T-cell (primary cell): Measurements from ENCODE around the gene DYSF. TPM values are rescaled to one million over a fixed set of nuclear protein-coding genes. Genes with fewer than 3 reads are reported as not detected.

Experiments
- ATAC-seq, 4 experiments: fragments of 200-7000 bp in 3 of 4; fragments of 150-1000 bp in 1 of 4; cut with Tn5 transposase; replicated peaks in 1 of 4; 1 replicate in 3 of 4; 2 replicates in 1 of 4; pipeline ENCODE4 v1.10.0; 2021; ENCODE audit warnings: moderate library complexity in 3 of 4, mild to moderate bottlenecking in 2 of 4, moderate number of reproducible peaks in 1 of 4
- CTCF ChIA-PET, 2 donors: fragments of 300-600 bp; sonication (Branson Sonifier 250); formaldehyde crosslinking; loops; one replicate each; lab custom pipeline; 2022; ENCODE audit warnings: antibody characterized with exemption in 2 of 2; lab: Charles Lee
- POLR2A ChIA-PET, 2 donors: fragments of 300-600 bp; sonication (Branson Sonifier 250); formaldehyde crosslinking; loops; one replicate each; lab custom pipeline; 2022; ENCODE audit warnings: antibody characterized with exemption in 2 of 2; lab: Charles Lee
- DNase-seq, 35 experiments: peaks; one replicate each; pipeline versions ENCODE4 v3.0.0 to v3.0.0-alpha.2; 2013 to 2023
- H3K27ac ChIP-seq: one replicate; pipeline ENCODE4 v1.5.1; 2013; ENCODE audit warnings: low read length
- H3K27me3 ChIP-seq, 2 experiments: replicated peaks in 1 of 2; 1 replicate in 1 of 2; 2 replicates in 1 of 2; pipeline versions ENCODE4 v1.6.1 to v1.7.0; 2013; ENCODE audit warnings: low read length in 1 of 2, mixed read lengths in 1 of 2; ENCODE audit not compliant: control insufficient read depth in 2 of 2, insufficient read depth in 2 of 2; ENCODE audit errors: extremely low read depth in 1 of 2
- H3K36me3 ChIP-seq, 2 donors: 1 replicate in 1 of 2; 2 replicates in 1 of 2; pipeline versions ENCODE4 v1.6.1 to v1.7.0; 2013; ENCODE audit warnings: low read length in 1 of 2; ENCODE audit not compliant: control insufficient read depth in 2 of 2, insufficient read depth in 1 of 2; ENCODE audit errors: extremely low read depth in 1 of 2
- H3K4me1 ChIP-seq, 2 experiments: 1 replicate in 1 of 2; 2 replicates in 1 of 2; pipeline versions ENCODE4 v1.6.1 to v1.7.0; 2013; ENCODE audit warnings: low read length in 2 of 2, mixed read lengths in 1 of 2; ENCODE audit not compliant: insufficient read depth in 2 of 2, control insufficient read depth in 1 of 2; ENCODE audit errors: extremely low read depth in 1 of 2
- H3K4me3 ChIP-seq, 2 donors: 1 replicate in 1 of 2; 2 replicates in 1 of 2; pipeline versions ENCODE4 v1.5.1 to v1.7.0; 2013; ENCODE audit warnings: mild to moderate bottlenecking in 2 of 2, low read length in 1 of 2, moderate library complexity in 1 of 2; ENCODE audit not compliant: control insufficient read depth in 1 of 2; ENCODE audit errors: extremely low read depth in 1 of 2
- H3K9me3 ChIP-seq: 2 replicates; pipeline ENCODE4 v1.7.0; 2013
- H3K27ac Mint-ChIP-seq, 2 donors: one replicate each; pipeline ENCODE4 v1.8.0; 2020 to 2021; ENCODE audit warnings: mild to moderate bottlenecking in 2 of 2, mixed read lengths in 2 of 2
- H3K27me3 Mint-ChIP-seq, 2 donors: one replicate each; pipeline ENCODE4 v1.8.0; 2021 to 2022; ENCODE audit warnings: mixed read lengths in 2 of 2
- H3K36me3 Mint-ChIP-seq: one replicate; pipeline ENCODE4 v1.8.0; 2021; ENCODE audit warnings: mixed read lengths
- H3K4me1 Mint-ChIP-seq, 3 donors: one replicate each; pipeline ENCODE4 v1.8.0; 2020 to 2022; ENCODE audit warnings: mixed read lengths in 3 of 3, mild to moderate bottlenecking in 1 of 3
- H3K4me3 Mint-ChIP-seq, 3 donors: one replicate each; pipeline ENCODE4 v1.8.0; 2020 to 2022; ENCODE audit warnings: mild to moderate bottlenecking in 3 of 3, mixed read lengths in 3 of 3, moderate library complexity in 3 of 3
- H3K9me3 Mint-ChIP-seq, 3 donors: one replicate each; pipeline ENCODE4 v1.8.0; 2020 to 2022; ENCODE audit warnings: mixed read lengths in 3 of 3
- WGBS: methylation state at CpG from one replicate; pipeline ENCODE4 v1.1.5; 2013; ENCODE audit warnings: missing lambda C conversion rate; ENCODE audit not compliant: insufficient coverage; 5-methylcytosine and 5-hydroxymethylcytosine counted together
- total RNA-seq, 35 experiments: library from RNA in 6 of 35; stranded (reverse) in 6 of 35; fragments of 120-200 nt in 1 of 35; gene quantifications; one replicate each; pipeline versions ENCODE4 v1.2.1 to v1.2.4 and lab custom pipeline; 2013 to 2026

Gene DYSF
- total RNA-seq, 5 donors from 2014 or later (not counting 1 experiment from before 2014, with no cell fraction given) = 0.56 to 3.4 (median 1.9) TPM

DNA sequence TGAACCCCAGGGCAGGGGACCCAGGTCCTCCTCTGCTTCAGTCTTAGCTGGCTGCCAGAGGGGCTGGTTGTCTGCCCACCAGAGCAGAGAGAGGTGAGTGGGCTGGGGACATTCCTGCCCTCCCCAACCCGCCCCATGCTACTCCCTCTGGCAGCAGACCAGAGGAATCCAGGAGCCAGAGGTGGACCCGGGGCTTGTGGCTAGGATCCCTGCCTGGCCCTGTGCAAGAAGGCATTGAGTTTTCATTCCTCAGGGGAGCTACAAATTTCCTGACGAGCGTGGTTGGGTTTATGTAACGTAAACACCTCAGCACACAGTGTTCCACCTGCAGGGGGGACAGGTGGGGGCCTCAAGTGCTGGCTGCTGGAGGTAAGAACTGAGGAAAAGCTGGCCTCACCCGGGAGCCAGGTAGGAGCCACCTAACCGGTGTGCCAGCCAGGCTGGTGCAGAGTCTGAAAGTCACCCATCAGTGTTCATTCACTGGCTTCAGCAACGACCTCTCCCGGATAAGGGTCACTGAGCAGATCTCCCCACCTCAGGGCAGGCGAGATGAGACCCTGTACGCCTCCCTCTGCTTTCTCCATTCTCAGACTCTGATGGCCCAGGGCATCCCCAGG lies 246.8 kb downstream of the DYSF start:
- no peaks in the 10 kb centered on the region for H3K36me3 Mint-ChIP-seq
- ATAC-seq = no peak
- no peaks in the 10 kb centered on the region for H3K36me3 ChIP-seq
- H3K9me3 Mint-ChIP-seq = no peaks in the 10 kb centered on the region
- CTCF ChIA-PET = no interaction called here
- 76% methylated on average over 6 of the region's 11 CpGs for WGBS
- H3K4me3 Mint-ChIP-seq = no peak overlapping the region
- peaks cover 2 to 4% of the 10 kb centered on the region in 2 donors for H3K27me3 Mint-ChIP-seq
- H3K4me3 ChIP-seq = no peak overlapping the region
- peaks cover 0 to 20% of the 10 kb centered on the region in 2 experiments for H3K27me3 ChIP-seq
- no peaks in the 10 kb centered on the region for H3K4me1 ChIP-seq
- POLR2A ChIA-PET = no interaction called here
- no peak for DNase-seq
- no peaks in the 10 kb centered on the region for H3K9me3 ChIP-seq
- no peaks in the 10 kb centered on the region for H3K4me1 Mint-ChIP-seq
- no peak overlapping the region for H3K27ac Mint-ChIP-seq
- H3K27ac ChIP-seq = no peak overlapping the region

DNA sequence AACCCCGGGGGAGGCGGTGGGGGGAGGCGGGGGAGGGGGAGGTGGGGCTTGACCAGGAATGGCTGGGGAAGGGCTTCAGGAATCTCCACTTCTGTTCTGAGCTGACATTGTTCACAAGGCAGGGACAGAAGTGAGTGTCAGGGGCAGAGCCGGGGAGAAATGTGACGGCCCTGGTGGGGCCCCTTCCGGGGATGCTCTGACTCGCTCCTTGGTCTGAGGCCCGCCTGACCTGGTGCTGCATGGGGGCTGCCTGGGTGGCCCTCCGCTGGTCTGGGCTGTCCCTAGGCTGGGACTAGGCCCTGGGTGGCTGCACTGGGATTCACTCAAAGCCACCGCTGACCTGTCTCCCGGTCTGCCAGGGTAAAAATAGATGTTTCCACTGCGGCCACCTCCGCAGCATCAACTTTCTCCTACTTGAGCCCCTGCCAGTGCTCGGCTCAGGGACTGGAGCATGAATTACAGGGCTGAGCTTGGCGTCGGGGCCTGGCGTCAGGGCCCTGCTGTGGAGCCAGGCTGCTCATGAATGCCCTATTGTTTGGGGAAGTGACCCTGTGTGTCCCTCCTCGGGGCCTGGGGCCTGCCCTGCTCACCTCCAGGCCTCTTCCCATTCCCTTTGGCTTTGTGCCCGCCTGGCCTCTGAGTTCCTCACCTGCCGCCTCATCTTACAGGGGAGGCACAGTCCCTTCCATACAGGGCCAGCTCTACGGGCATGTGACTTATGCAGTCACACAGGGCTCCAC lies 247.5 kb downstream of the DYSF start:
- CTCF ChIA-PET = no interaction called here
- Mint-ChIP-seq H3K9me3 (no peaks in the 10 kb centered on the region), H3K4me3 (no peak overlapping the region), H3K27ac (no peak overlapping the region), H3K27me3 (peaks cover 2 to 4% of the 10 kb centered on the region in 2 donors), H3K36me3 (no peaks in the 10 kb centered on the region), H3K4me1 (no peaks in the 10 kb centered on the region)
- H3K9me3 ChIP-seq = no peaks in the 10 kb centered on the region
- ATAC-seq (no peak), DNase-seq (no peak)
- no peaks in the 10 kb centered on the region for H3K36me3 ChIP-seq
- H3K4me1 ChIP-seq = no peaks in the 10 kb centered on the region
- 78% methylated on average over 15 of the region's 21 CpGs for WGBS
- H3K27me3 ChIP-seq = peaks cover 0 to 19% of the 10 kb centered on the region in 2 experiments
- no peak overlapping the region for H3K27ac ChIP-seq
- POLR2A ChIA-PET = no interaction called here
- no peak overlapping the region for H3K4me3 ChIP-seq

DNA sequence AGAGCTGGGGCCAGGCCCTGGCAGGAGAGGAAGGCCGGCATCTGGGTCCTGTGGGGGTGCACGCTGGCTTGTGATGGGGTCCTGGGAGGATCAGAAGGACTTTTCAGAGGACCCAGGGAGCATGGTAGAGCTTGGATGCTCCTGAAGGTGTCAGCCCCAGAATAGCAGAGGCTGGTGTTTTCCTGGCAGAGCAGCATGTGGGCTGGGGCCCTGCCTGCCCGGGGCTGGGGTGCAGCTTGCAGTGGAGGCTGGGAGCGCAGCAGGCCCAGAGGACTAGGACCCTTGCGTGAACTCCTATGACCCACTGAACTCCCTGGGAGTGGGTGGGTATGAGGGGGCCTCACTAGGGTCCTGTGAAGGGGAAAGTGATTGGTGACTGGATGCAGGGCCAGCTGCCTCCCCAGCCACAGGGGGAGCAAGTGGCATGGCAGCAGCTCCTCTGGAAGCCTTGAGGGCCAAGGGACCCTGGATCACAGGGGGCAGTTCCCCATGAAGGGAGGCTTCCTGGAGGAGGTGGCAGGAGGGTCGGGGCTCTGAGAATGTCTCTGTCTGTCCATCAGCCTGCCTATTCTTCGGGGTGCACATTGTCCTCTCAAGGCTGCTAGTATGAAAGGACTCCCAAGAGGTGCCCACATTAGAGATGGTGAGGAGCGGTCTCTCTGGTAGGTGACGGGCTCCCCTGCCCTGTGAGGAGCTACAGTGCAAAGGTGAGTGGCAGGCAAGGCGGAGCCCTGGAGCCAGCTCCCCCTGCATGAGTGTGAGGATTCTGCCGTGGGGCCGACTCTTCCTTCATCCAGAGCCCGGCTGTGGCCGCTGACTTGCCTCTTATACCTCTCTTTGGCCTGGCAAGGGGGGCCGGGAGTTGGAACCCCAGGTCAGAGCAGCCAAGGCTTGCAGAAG lies 249.0 kb downstream of the DYSF start:
- no peaks in the 10 kb centered on the region for H3K4me1 ChIP-seq
- Mint-ChIP-seq H3K9me3 (no peaks in the 10 kb centered on the region), H3K27ac (no peak overlapping the region), H3K4me3 (no peak overlapping the region), H3K27me3 (peaks cover 2 to 4% of the 10 kb centered on the region in 2 donors), H3K36me3 (no peaks in the 10 kb centered on the region), H3K4me1 (no peaks in the 10 kb centered on the region)
- no peak overlapping the region for H3K27ac ChIP-seq
- peaks cover 0 to 19% of the 10 kb centered on the region in 2 experiments for H3K27me3 ChIP-seq
- no peak overlapping the region for H3K4me3 ChIP-seq
- no peak for ATAC-seq
- POLR2A ChIA-PET = no interaction called here
- CTCF ChIA-PET = no interaction called here
- no peak for DNase-seq
- 80% methylated on average over 12 of the region's 15 CpGs for WGBS
- no peaks in the 10 kb centered on the region for H3K9me3 ChIP-seq
- no peaks in the 10 kb centered on the region for H3K36me3 ChIP-seq

DNA sequence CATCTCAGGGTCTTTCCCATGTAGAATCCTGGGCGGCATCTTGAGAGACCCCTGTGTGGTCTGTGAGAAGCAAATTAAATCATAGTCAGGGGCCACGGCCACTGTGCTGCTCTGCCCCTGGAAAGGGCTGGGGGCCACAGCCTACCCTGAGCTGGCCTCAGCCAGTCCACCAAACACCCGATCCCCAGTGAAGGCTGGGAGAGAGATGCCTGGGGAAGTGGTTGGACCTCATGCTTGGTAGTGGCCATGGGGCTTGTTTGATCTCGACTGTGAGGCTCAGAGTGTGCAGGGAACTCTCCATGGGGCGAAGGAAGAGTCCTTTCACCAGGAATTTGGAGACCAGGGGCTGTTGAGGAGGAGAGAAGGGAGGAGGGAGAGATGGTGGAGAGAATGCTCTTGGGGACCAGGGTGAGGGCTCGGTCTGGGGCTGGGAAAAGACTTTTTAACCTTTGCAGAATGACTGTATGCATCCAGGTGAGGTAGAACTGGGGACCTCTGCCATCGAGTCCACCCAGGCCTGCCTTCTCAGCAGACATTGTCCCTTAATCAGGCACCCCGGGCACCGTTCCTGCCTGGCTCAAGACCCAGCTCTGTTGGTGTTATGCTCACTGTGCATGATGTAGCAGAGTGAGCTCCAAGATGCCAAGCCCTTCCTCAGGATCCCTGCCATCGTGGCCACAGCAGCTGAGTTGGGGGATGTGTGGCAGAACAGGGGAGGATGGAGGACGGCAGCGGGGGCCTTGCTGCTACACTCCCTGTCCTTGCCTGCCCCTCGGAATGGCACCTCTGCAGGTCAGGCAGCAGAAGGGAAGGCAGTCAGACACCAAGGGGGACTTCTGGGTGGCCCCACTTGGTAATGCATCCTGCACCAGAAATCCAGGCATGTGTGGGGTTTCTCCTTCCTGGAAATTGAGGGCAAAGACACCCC lies 249.9 kb downstream of the DYSF start:
- 66% methylated on average over 10 of the region's 13 CpGs for WGBS
- ChIA-PET POLR2A (no interaction called here), CTCF (no interaction called here)
- Mint-ChIP-seq H3K27me3 (peaks cover 2 to 4% of the 10 kb centered on the region in 2 donors), H3K36me3 (no peaks in the 10 kb centered on the region), H3K27ac (no peak overlapping the region), H3K9me3 (no peaks in the 10 kb centered on the region), H3K4me1 (no peaks in the 10 kb centered on the region), H3K4me3 (no peak overlapping the region)
- ATAC-seq (no peak), DNase-seq (no peak)
- peaks cover 0 to 22% of the 10 kb centered on the region in 2 experiments for H3K27me3 ChIP-seq
- no peaks in the 10 kb centered on the region for H3K9me3 ChIP-seq
- H3K4me3 ChIP-seq = no peak overlapping the region
- no peaks in the 10 kb centered on the region for H3K36me3 ChIP-seq
- no peak overlapping the region for H3K27ac ChIP-seq
- H3K4me1 ChIP-seq = no peaks in the 10 kb centered on the region

DNA sequence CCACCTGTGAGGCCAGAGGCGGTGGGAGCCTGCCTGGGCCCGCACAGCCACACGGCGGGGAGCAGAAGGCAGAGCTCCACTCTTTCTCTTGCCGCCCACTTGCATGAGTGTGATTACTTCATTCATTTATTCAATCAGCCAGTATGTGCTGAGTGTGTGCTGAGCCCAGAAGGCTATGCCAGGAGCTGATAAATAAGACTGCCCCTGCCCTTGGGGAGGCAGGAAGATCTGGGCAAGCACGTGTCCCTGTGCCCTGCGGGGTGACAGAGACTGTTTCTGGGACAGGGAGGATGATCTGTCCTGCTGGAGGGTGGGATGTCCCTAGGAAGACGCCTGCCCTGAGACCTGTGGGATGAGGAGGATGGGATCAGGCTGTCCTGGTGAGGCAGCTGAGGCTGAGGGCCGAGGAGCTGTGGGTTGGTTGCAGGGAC lies 250.8 kb downstream of the DYSF start:
- Mint-ChIP-seq H3K9me3 (no peaks in the 10 kb centered on the region), H3K27ac (no peak overlapping the region), H3K4me3 (no peak overlapping the region), H3K4me1 (no peaks in the 10 kb centered on the region), H3K36me3 (no peaks in the 10 kb centered on the region), H3K27me3 (peaks cover 2 to 4% of the 10 kb centered on the region in 2 donors)
- no peak overlapping the region for H3K4me3 ChIP-seq
- H3K27me3 ChIP-seq = peaks cover 0 to 22% of the 10 kb centered on the region in 2 experiments
- ChIA-PET POLR2A (no interaction called here), CTCF (no interaction called here)
- H3K36me3 ChIP-seq = no peaks in the 10 kb centered on the region
- no peak for ATAC-seq
- no peak for DNase-seq
- WGBS = 47% methylated on average over 3 of the region's 9 CpGs
- no peak overlapping the region for H3K27ac ChIP-seq
- H3K9me3 ChIP-seq = no peaks in the 10 kb centered on the region
- H3K4me1 ChIP-seq = no peaks in the 10 kb centered on the region
